Neutrophil (primary cell): ENCODE data around the gene PFKL.

Source experiments
- H3K27ac ChIP-seq: fragments of 200-600 bp; sonication (generic); 2 replicates; pipeline ENCODE4 v1.5.1; 2016; ENCODE audit warnings: mild to moderate bottlenecking, moderate library complexity
- H3K27me3 ChIP-seq: fragments of 200-600 bp; sonication (generic); 2 replicates; pipeline ENCODE4 v1.6.0; 2016; ENCODE audit warnings: mild to moderate bottlenecking
- H3K36me3 ChIP-seq: fragments of 200-600 bp; sonication (generic); 2 replicates; pipeline ENCODE4 v1.5.1; 2017
- H3K4me1 ChIP-seq, 2 experiments: fragments of 200-600 bp in 1 of 2; sonication (generic) in 1 of 2; 1 replicate in 1 of 2; 2 replicates in 1 of 2; pipeline versions ENCODE4 v1.5.1 to v1.6.1; 2013 to 2016; ENCODE audit warnings: low read depth in 1 of 2, low read length in 1 of 2, mild to moderate bottlenecking in 1 of 2, moderate library complexity in 1 of 2; ENCODE audit not compliant: control insufficient read depth in 1 of 2, insufficient read depth in 1 of 2
- H3K4me3 ChIP-seq, 2 experiments: fragments of 200-600 bp in 1 of 2; sonication (generic) in 1 of 2; 1 replicate in 1 of 2; 2 replicates in 1 of 2; pipeline ENCODE4 v1.5.1; 2013 to 2016; ENCODE audit warnings: low read depth in 1 of 2, low read length in 1 of 2, mild to moderate bottlenecking in 1 of 2, moderate library complexity in 1 of 2
- H3K9me3 ChIP-seq: fragments of 200-600 bp; sonication (generic); 2 replicates; pipeline ENCODE4 v1.5.1; 2016
- TF ChIP-seq, protein P1 (sequence below): fragments of 200-600 bp; sonication (generic); IDR thresholded peaks from 2 replicates; pipeline ENCODE4 v1.5.1; 2016; ENCODE audit warnings: antibody characterized with exemption

The PFKL gene

DNA sequence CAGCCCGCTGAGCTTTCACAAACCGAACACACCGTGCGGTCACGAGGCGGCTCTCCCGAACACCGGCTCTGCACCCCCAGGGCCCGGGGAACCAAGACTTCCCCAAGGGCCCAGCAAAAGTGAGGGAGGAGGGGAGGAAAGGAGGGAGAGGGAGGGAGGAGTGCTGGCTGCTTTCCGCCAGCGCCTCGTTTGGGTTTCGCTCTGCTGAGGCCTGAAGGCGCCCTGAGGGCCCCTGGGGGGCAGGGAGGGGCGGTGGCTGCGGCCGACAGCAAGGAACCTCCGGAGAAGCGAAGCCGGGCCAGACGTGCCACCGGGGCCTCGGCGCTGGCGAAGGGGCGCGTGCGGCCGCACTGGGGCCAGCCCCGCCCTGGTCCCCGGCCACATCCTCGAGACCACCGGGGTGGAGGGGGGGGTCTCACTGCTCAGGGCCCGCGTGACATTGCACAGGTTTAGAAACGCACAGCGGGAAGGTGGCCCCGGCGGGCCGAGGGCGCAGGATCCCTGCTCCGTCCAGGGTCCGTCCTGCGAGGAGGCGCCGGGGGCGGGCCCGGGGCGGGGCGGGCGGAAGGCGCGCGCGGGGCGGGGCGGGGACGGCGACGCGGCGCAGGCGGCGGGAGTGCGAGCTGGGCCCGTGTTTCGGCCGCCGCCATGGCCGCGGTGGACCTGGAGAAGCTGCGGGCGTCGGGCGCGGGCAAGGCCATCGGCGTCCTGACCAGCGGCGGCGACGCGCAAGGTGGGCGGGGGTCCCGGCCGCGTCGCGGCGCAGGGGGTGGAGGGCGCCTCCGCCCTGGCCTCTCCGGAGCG lies at the start of gene PFKL:
Gene PFKL, plus strand, starts transcription at position 596 of the 804 bp plus-strand sequence. Its CDS starts 53 bp downstream, at position 649.
- H3K9me3 ChIP-seq, result no peaks in the 10 kb centered on the region
- peak within 1 kb of the TSS; percentile 70 to 88 for H3K4me3 ChIP-seq
- H3K27me3 ChIP-seq, result peaks cover 45% of the 10 kb centered on the region
- H3K4me1 ChIP-seq, result peaks cover 39 to 43% of the 10 kb centered on the region in 2 experiments
- TF ChIP-seq, protein P1, sequence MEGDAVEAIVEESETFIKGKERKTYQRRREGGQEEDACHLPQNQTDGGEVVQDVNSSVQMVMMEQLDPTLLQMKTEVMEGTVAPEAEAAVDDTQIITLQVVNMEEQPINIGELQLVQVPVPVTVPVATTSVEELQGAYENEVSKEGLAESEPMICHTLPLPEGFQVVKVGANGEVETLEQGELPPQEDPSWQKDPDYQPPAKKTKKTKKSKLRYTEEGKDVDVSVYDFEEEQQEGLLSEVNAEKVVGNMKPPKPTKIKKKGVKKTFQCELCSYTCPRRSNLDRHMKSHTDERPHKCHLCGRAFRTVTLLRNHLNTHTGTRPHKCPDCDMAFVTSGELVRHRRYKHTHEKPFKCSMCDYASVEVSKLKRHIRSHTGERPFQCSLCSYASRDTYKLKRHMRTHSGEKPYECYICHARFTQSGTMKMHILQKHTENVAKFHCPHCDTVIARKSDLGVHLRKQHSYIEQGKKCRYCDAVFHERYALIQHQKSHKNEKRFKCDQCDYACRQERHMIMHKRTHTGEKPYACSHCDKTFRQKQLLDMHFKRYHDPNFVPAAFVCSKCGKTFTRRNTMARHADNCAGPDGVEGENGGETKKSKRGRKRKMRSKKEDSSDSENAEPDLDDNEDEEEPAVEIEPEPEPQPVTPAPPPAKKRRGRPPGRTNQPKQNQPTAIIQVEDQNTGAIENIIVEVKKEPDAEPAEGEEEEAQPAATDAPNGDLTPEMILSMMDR, result no peak
- no peaks in the 10 kb centered on the region for H3K36me3 ChIP-seq
- H3K27ac ChIP-seq, result peak within 1 kb of the TSS; percentile 82

DNA sequence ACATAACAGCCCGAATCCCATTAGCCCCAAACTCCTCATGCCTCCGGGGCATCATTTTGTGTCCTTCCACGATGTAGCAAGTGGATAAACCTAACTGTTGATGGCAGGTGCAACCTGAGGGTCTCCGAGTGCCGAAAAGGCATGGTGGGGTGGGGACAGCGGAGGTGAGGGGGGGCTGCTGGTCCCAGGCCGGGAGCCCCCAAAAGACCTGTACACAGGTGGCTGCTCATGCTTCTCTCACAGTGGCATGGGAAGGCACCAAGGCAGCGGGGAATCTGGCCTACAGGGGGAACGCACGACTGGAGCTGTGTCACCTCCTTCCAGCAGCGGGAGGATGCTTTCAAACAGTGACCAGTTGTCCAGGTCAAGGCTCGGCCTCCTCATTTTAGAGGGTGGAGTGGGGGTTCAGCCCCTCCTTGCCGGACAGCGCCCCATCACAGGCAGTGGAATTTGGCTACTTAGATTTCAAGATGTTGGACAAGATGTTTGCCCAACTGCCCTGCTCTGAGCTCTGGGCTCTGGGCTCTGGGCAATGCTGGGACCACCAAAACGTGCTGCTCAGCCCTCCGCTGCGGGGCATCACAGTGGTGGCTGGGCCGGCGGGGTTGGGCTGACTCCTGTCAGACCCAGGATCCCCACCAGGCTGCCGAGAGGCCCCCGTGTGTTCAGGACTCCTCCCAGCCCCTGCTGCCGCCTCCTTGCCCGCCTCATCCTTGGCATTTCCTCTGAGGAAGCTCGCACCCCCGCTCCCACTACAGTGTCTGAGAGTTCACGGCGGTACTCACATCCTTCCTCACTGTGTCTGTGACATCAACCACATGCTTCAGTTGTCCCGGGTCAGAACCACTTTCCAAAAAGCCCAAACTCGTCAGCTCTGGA lies 45.8 kb upstream of the PFKL start:
- Histone ChIP-seq H3K4me3 (no peak overlapping the region), H3K27me3 (peaks cover 15% of the 10 kb centered on the region)
- TF ChIP-seq, protein P1, result no peak

DNA sequence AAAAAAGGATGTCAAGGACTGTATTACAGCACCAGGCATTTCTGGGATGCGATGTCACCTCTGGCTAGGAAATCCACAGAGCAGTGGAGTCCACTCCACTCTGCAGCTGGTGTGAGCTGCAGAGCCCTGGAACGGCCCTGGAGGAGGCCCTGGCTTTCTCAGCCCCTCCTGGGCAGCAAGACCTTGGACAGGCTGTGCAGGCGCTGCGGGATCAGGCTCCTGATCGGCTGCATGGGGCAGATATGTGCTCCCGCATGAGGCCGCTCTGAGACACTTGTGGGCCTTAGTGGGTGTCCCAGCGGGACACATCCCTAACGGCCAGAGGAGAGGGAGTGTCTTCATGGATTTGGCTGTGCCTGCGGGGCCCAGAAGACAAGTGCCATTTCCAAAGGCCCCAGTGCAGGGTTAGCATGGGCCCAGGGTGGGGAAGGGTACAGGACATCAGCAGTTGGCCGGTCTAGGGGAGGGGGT lies 44.3 kb upstream of the PFKL start:
- Histone ChIP-seq H3K36me3 (no peaks in the 10 kb centered on the region), H3K27ac (no peak overlapping the region), H3K4me1 (no peaks in the 10 kb centered on the region), H3K9me3 (no peaks in the 10 kb centered on the region), H3K4me3 (no peak overlapping the region), H3K27me3 (peaks cover 15% of the 10 kb centered on the region)
- TF ChIP-seq, protein P1, result no peak

More for the DNA sequence above, 45.8 kb upstream of the PFKL start:
- Histone ChIP-seq H3K4me1 (no peaks in the 10 kb centered on the region), H3K36me3 (no peaks in the 10 kb centered on the region), H3K27ac (no peak overlapping the region), H3K9me3 (no peaks in the 10 kb centered on the region)

DNA sequence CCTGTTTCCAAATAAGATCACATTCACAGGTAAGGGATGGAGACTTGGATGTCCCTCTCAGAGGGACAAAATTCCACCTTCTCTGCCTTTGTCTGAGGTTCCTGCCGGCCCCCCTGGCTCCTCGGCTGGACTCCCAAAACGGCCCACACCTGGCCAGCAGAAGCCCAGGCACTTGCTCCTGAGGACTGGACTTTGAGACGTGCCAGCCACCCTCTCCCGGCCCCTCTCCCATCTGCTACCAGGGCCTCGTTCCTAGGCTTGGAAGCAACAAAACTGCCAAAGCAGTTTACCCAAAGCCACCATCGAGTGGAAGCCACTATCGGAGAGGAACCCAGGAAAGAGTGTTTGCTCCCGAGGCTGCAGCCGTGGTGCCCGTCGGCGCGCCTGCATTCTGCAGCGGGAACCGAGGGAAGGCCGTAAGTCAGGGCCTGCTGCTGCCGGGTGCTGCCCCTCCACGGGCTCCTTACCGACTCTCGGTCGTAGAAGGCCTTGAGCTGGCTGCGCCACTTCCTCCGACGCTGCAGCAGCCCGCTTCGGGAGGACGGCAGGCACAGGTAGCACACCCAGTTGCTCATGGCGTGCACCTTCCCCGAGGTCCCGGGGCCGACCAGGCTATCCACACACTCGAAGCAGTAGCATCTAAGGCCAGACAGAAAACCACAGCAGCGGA lies 41.7 kb upstream of the PFKL start:
- H3K4me1 ChIP-seq, result no peaks in the 10 kb centered on the region
- no peaks in the 10 kb centered on the region for H3K9me3 ChIP-seq
- TF ChIP-seq, protein P1, result no peak
- H3K27ac ChIP-seq, result no peak overlapping the region
- H3K27me3 ChIP-seq, result peaks cover 15% of the 10 kb centered on the region
- H3K4me3 ChIP-seq, result no peak overlapping the region
- H3K36me3 ChIP-seq, result no peaks in the 10 kb centered on the region

DNA sequence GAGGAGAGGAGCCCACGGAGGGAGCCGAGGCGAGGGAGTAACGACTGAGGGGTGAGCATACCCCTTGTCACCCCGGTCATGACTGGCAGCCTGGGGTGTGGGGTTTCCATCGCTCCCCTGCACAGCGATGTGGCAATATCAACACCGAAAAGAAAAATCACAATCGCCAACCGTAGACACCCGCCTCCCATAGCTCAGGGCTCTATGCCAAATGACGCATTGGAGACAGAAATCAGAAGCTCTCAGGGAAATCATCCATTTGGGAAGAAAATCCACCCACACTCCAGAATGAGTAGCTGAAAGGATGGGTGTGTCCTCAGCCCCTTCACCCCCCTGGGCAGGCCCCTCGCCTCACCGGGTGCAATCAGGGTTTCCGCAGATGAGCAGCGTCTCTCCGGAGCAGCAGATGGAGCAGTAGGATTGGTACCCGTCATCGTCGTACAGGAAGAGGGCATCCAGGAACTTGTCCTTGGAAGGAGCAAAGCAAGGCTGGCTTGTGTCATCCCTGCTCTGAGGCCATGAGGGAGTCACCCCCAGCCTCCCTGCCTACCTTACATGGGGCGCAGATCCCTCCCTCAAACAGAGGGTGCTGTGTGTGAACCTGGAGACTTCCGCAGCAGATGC lies 40.7 kb upstream of the PFKL start:
- Histone ChIP-seq H3K27me3 (peaks cover 10% of the 10 kb centered on the region), H3K4me3 (no peak overlapping the region), H3K36me3 (no peaks in the 10 kb centered on the region), H3K4me1 (no peaks in the 10 kb centered on the region), H3K27ac (no peak overlapping the region), H3K9me3 (no peaks in the 10 kb centered on the region)
- TF ChIP-seq, protein P1, result no peak
